HCT116 (cell line): ENCODE results near the gene XKR8. TPM values are rescaled to one million over a fixed set of nuclear protein-coding genes. Genes with fewer than 3 reads are reported as not detected.
"Not testable (repeated sequence)": the region's sequence is repeated elsewhere in the genome, so short reads cannot be mapped to it uniquely, and the experiment has no call there.

Source experiments
- ATAC-seq: fragments of 200-7000 bp; cut with Tn5 transposase; 2 replicates; pipeline ENCODE4 v1.9.1; 2020; ENCODE audit warnings: mild to moderate bottlenecking, moderate library complexity
- BruUV-seq: library from RNA; stranded (reverse); fragments of 400-500 nt; replicated peaks from 2 replicates; lab custom pipeline; 2021; lab: Mats Ljungman, UMichigan
- CTCF ChIA-PET: fragments of 300-600 bp; sonication (Branson Sonifier 250); formaldehyde crosslinking; loops from one replicate; lab custom pipeline; 2021; ENCODE audit warnings: antibody characterized with exemption; lab: Charles Lee
- POLR2A ChIA-PET: fragments of 300-600, 350-600 bp; sonication (Branson Sonifier 250); formaldehyde crosslinking; loops from one replicate; lab custom pipeline; 2021; ENCODE audit warnings: antibody characterized with exemption; lab: Charles Lee
- RAD21 ChIA-PET, 2 experiments: fragments of 300-600 bp; sonication (Branson Sonifier 250); formaldehyde crosslinking; loops; one replicate each; lab custom pipeline; 2023; ENCODE audit warnings: low total read pairs in 2 of 2; ENCODE audit not compliant: uncharacterized antibody in 2 of 2, unreplicated experiment in 2 of 2, low non-redundant PET in 1 of 2; lab: Charles Lee
- DNase-seq: peaks from one replicate; pipeline ENCODE4 v3.0.0-alpha.2; 2010; ENCODE audit warnings: low read depth, low spot score
- H2AFZ ChIP-seq: fragments of 200-600 bp; shearing (Covaris generic), sonication (generic); 2 replicates; pipeline ENCODE4 v1.6.1; 2017; ENCODE audit warnings: low read depth, mixed run types, mixed read lengths, antibody characterized with exemption, low read length; ENCODE audit not compliant: poor library complexity, severe bottlenecking
- H3K27ac ChIP-seq: 2 replicates; pipeline ENCODE4 v1.5.1; 2012; ENCODE audit warnings: low read depth, low read length
- H3K27me3 ChIP-seq: fragments of 200-600 bp; sonication (generic); 2 replicates; pipeline ENCODE4 v1.6.1; 2016; ENCODE audit warnings: mixed run types, low read length, mixed read lengths; ENCODE audit not compliant: insufficient read depth
- H3K36me3 ChIP-seq, 2 experiments: fragments of 200-500 bp in 1 of 2; fragments of 200-600 bp in 1 of 2; sonication (Bioruptor generic) in 1 of 2; sonication (generic) in 1 of 2; 2 replicates each; pipeline versions ENCODE4 v1.5.1 to v1.6.1; 2014 to 2016; ENCODE audit warnings: low read length in 2 of 2, inconsistent platforms in 1 of 2, mixed read lengths in 1 of 2, mixed run types in 1 of 2; ENCODE audit not compliant: insufficient read depth in 2 of 2, control insufficient read depth in 1 of 2
- H3K4me1 ChIP-seq, 2 experiments: fragments of 200-600 bp in 1 of 2; sonication (generic) in 1 of 2; 2 replicates each; pipeline versions ENCODE4 v1.5.1 to v1.6.1; 2012 to 2017; ENCODE audit warnings: low read length in 2 of 2, inconsistent platforms in 1 of 2, mild to moderate bottlenecking in 1 of 2, mixed read lengths in 1 of 2, mixed run types in 1 of 2, moderate library complexity in 1 of 2; ENCODE audit not compliant: insufficient read depth in 2 of 2, control insufficient read depth in 1 of 2
- H3K4me2 ChIP-seq: fragments of 200-600 bp; sonication (generic); 2 replicates; pipeline ENCODE4 v1.6.1; 2017; ENCODE audit warnings: mixed run types, low read length, mixed read lengths
- H3K4me3 ChIP-seq, 2 experiments: fragments of 200-600 bp in 1 of 2; sonication (generic) in 1 of 2; replicated peaks in 1 of 2; 2 replicates each; pipeline ENCODE4 v1.5.1; 2011 to 2016; ENCODE audit warnings: low read length in 2 of 2, control low read depth in 1 of 2, low read depth in 1 of 2, mild to moderate bottlenecking in 1 of 2, mixed read lengths in 1 of 2, mixed run types in 1 of 2
- H3K79me2 ChIP-seq: fragments of 200-600 bp; sonication (generic); 2 replicates; pipeline ENCODE4 v1.6.1; 2017; ENCODE audit warnings: mild to moderate bottlenecking, mixed run types, low read length, moderate library complexity, mixed read lengths; ENCODE audit not compliant: insufficient read depth
- H3K9ac ChIP-seq: fragments of 200-600 bp; sonication (generic); 2 replicates; pipeline ENCODE4 v1.6.1; 2016; ENCODE audit warnings: low read length, mixed read lengths
- H3K9me2 ChIP-seq: fragments of 200-600 bp; sonication (generic), shearing (Covaris generic); 2 replicates; pipeline ENCODE4 v1.6.1; 2017; ENCODE audit warnings: mixed run types, mild to moderate bottlenecking, moderate library complexity; ENCODE audit not compliant: insufficient read depth
- H3K9me3 ChIP-seq, 2 experiments: fragments of 200-500 bp in 1 of 2; fragments of 200-600 bp in 1 of 2; sonication (Bioruptor generic) in 1 of 2; sonication (generic) in 1 of 2; 2 replicates each; pipeline ENCODE4 v1.6.1; 2014 to 2017; ENCODE audit warnings: low read length in 2 of 2, mixed read lengths in 2 of 2, inconsistent platforms in 1 of 2, low read depth in 1 of 2, mild to moderate bottlenecking in 1 of 2, mixed run types in 1 of 2, moderate library complexity in 1 of 2; ENCODE audit not compliant: control insufficient read depth in 1 of 2, insufficient read depth in 1 of 2
- H4K20me1 ChIP-seq: fragments of 200-600 bp; sonication (generic), shearing (Covaris generic); 2 replicates; pipeline ENCODE4 v1.6.1; 2017; ENCODE audit warnings: mixed run types, mild to moderate bottlenecking, moderate library complexity; ENCODE audit not compliant: insufficient read depth
- EGR1 ChIP-seq: IDR thresholded peaks from 2 replicates; pipeline ENCODE4 v1.6.1; 2012; ENCODE audit warnings: low read depth
- ELF1 ChIP-seq: IDR thresholded peaks from 2 replicates; pipeline ENCODE4 v1.6.1; 2012; ENCODE audit warnings: low read depth, borderline replicate concordance
- EZH2phosphoT487 ChIP-seq: fragments of 200-600 bp; IDR thresholded peaks from 2 replicates; pipeline ENCODE4 v1.6.1; 2018; ENCODE audit warnings: antibody characterized with exemption, borderline replicate concordance
- FOSL1 ChIP-seq: IDR thresholded peaks from 2 replicates; pipeline ENCODE4 v1.6.1; 2012; ENCODE audit warnings: low read depth
- POLR2A ChIP-seq: IDR thresholded peaks from 2 replicates; pipeline ENCODE4 v1.7.0; 2011; ENCODE audit warnings: borderline replicate concordance; ENCODE audit not compliant: insufficient read depth, insufficient read length; ENCODE audit errors: extremely low read depth
- POLR2AphosphoS5 ChIP-seq: IDR thresholded peaks from 2 replicates; pipeline ENCODE4 v1.6.1; 2011; ENCODE audit warnings: mild to moderate bottlenecking, low read depth, low read length, moderate library complexity
- RAD21 ChIP-seq: IDR thresholded peaks from 2 replicates; pipeline ENCODE4 v1.6.1; 2012; ENCODE audit warnings: low read depth, mild to moderate bottlenecking
- SP1 ChIP-seq: IDR thresholded peaks from 2 replicates; pipeline ENCODE4 v1.6.1; 2012; ENCODE audit warnings: low read depth
- SRF ChIP-seq: IDR thresholded peaks from 2 replicates; pipeline ENCODE4 v1.6.1; 2012; ENCODE audit warnings: low read depth
- TCF7L2 ChIP-seq: IDR thresholded peaks from 2 replicates; pipeline ENCODE4 v1.7.0; 2011; ENCODE audit warnings: borderline replicate concordance, inconsistent platforms; ENCODE audit not compliant: insufficient read depth, insufficient read length; ENCODE audit errors: extremely low read depth
- ZFX ChIP-seq: fragments of 450-650 bp; IDR thresholded peaks from 2 replicates; pipeline ENCODE4 v1.6.1; 2017
- intact Hi-C: fragments of 100-400 bp; cut with micrococcal nuclease; formaldehyde crosslinking; loops from 2 replicates; pipeline ENCODE4 v1.10.0; 2022
- total RNA-seq: library from RNA; stranded (reverse); gene quantifications from one replicate; pipeline ENCODE4 v1.2.1, GENCODE V29; 2021; ENCODE audit not compliant: unreplicated experiment
- TF ChIP-seq, protein P1 (sequence below): IDR thresholded peaks from 2 replicates; pipeline ENCODE4 v1.6.1; 2011; ENCODE audit warnings: mild to moderate bottlenecking, low read length, moderate library complexity; ENCODE audit not compliant: insufficient replicate concordance; ENCODE audit errors: extremely low read depth

Gene XKR8
- total RNA-seq, 1 experiment from 2014 or later: 11.0 TPM

GRCh38 chr1:28002600-28002999, 42.8 kb downstream of the XKR8 start:
- H2AFZ ChIP-seq: no peak overlapping the region
- H3K9ac ChIP-seq: no peak overlapping the region
- intact Hi-C loops: no loop called here
- H3K4me2 ChIP-seq: no peak overlapping the region
- H4K20me1 ChIP-seq: no peaks in the 10 kb centered on the region
- no TSS peak for BruUV-seq
- no peak for ATAC-seq
- ChIA-PET CTCF (no interaction called here), RAD21 (no interaction called here), POLR2A (interaction anchor here (1.3 kb wide), 1 partner anchor 31 kb away, joined by 3 read pairs; no protein-coding TSS in a partner anchor)
- H3K79me2 ChIP-seq: no peaks in the 10 kb centered on the region
- no peaks in the 10 kb centered on the region for H3K27me3 ChIP-seq
- H3K4me1 ChIP-seq: no peaks in the 10 kb centered on the region
- H3K27ac ChIP-seq: no peak overlapping the region
- no peak for DNase-seq
- H3K9me2 ChIP-seq: no peaks in the 10 kb centered on the region
- no peaks in the 10 kb centered on the region for H3K9me3 ChIP-seq
- no peak overlapping the region for H3K4me3 ChIP-seq
- TF ChIP-seq ZFX (no peak), TCF7L2 (no peak), SRF (no peak), RAD21 (no peak), ELF1 (no peak), EGR1 (no peak), POLR2AphosphoS5 (no peak), FOSL1 (no peak), SP1 (no peak), EZH2phosphoT487 (no peak), POLR2A (no peak)
- TF ChIP-seq, protein P1, sequence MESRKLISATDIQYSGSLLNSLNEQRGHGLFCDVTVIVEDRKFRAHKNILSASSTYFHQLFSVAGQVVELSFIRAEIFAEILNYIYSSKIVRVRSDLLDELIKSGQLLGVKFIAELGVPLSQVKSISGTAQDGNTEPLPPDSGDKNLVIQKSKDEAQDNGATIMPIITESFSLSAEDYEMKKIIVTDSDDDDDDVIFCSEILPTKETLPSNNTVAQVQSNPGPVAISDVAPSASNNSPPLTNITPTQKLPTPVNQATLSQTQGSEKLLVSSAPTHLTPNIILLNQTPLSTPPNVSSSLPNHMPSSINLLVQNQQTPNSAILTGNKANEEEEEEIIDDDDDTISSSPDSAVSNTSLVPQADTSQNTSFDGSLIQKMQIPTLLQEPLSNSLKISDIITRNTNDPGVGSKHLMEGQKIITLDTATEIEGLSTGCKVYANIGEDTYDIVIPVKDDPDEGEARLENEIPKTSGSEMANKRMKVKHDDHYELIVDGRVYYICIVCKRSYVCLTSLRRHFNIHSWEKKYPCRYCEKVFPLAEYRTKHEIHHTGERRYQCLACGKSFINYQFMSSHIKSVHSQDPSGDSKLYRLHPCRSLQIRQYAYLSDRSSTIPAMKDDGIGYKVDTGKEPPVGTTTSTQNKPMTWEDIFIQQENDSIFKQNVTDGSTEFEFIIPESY: no peak
- H3K36me3 ChIP-seq: peaks cover 11 to 19% of the 10 kb centered on the region in 2 experiments

- H3K27ac ChIP-seq, H3K9ac ChIP-seq, H3K4me2 ChIP-seq, H2AFZ ChIP-seq, BruUV-seq, DNase-seq, H4K20me1 ChIP-seq, intact Hi-C loops, CTCF ChIA-PET, H3K27me3 ChIP-seq, H3K79me2 ChIP-seq, H3K9me2 ChIP-seq, RAD21 ChIA-PET, H3K4me3 ChIP-seq, ATAC-seq, H3K9me3 ChIP-seq, H3K4me1 ChIP-seq: not testable (repeated sequence)
- H3K36me3 ChIP-seq: peaks cover 7 to 15% of the 10 kb centered on the region in 2 experiments
- POLR2A ChIA-PET: interaction anchor here (1.3 kb wide), 1 partner anchor 30 kb away, joined by 3 read pairs; no protein-coding TSS in a partner anchor
These were observed 43.3 kb downstream of the XKR8 start for GRCh38 chr1:28003117-28003516.
